A549 (cell line): Measurements from ENCODE around the gene MYO15A. TPM values are rescaled to one million over a fixed set of nuclear protein-coding genes. Genes with fewer than 3 reads are reported as not detected.

Source experiments
- ATAC-seq, 2 experiments: fragments of 200-7000 bp in 1 of 2; fragments of >200 bp in 1 of 2; cut with Nextera tagmentation in 1 of 2; cut with Tn5 transposase in 1 of 2; 3 replicates each; pipeline versions ENCODE4 v1.8.0 to v1.9.1; 2018 to 2020; ENCODE audit warnings: mild to moderate bottlenecking in 1 of 2, moderate library complexity in 1 of 2
- CTCF ChIA-PET: fragments of 300-600 bp; sonication (Branson Sonifier 250); formaldehyde crosslinking; extraction: SDS; loops from one replicate; lab custom pipeline; 2021; ENCODE audit warnings: antibody characterized with exemption, inconsistent platforms; lab: Yijun Ruan, JAX
- POLR2A ChIA-PET: fragments of 350-600 bp; formaldehyde crosslinking; extraction: SDS; loops from one replicate; lab custom pipeline; 2021; ENCODE audit warnings: antibody characterized with exemption, inconsistent platforms; lab: Yijun Ruan, JAX
- DNase-seq, 2 experiments: peaks; one replicate each; pipeline versions ENCODE4 v3.0.0 to v3.0.0-alpha.2; 2011 to 2016; ENCODE audit warnings: low read depth in 1 of 2, low spot score in 1 of 2
- FAIRE-seq: peaks from 2 replicates; lab custom pipeline; 2011; peaks lifted over from hg19 to GRCh38; lab: Jason Lieb, UNC
- H3K27ac ChIP-seq, 2 experiments: fragments of >200 bp; sonication (Bioruptor Twin); formaldehyde crosslinking; 3 replicates each; pipeline ENCODE4 v1.5.1; 2016 to 2017
- H3K4me1 ChIP-seq: fragments of >200 bp; sonication (Bioruptor Twin); formaldehyde crosslinking; 3 replicates; pipeline ENCODE4 v1.6.1; 2016
- H3K4me2 ChIP-seq: fragments of >200 bp; sonication (Bioruptor Twin); formaldehyde crosslinking; 3 replicates; pipeline ENCODE4 v1.6.1; 2016
- H3K4me3 ChIP-seq: fragments of >200 bp; sonication (Bioruptor Twin); formaldehyde crosslinking; 3 replicates; pipeline ENCODE4 v1.5.1; 2016
- H3K9me3 ChIP-seq: fragments of >200 bp; sonication (Bioruptor Twin); formaldehyde crosslinking; 3 replicates; pipeline ENCODE4 v1.6.1; 2016
- BHLHE40 ChIP-seq: IDR thresholded peaks from 2 replicates; pipeline ENCODE4 v1.6.1; 2012; ENCODE audit warnings: low read depth, low read length, inconsistent platforms
- CHD4 ChIP-seq: fragments of 200-600 bp; sonication (generic); IDR thresholded peaks from 2 replicates; pipeline ENCODE4 v1.6.1; 2016; ENCODE audit warnings: antibody characterized with exemption, mild to moderate bottlenecking, borderline replicate concordance
- EHF ChIP-seq: fragments of 250-450 bp; sonication (Bioruptor Pico); IDR thresholded peaks from 2 replicates; pipeline ENCODE4 v1.5.0; 2020; ENCODE audit warnings: mild to moderate bottlenecking
- EP300 ChIP-seq, 2 experiments: fragments of >200 bp; sonication (Bioruptor Twin); formaldehyde crosslinking; IDR thresholded peaks; 2 replicates in 1 of 2; 3 replicates in 1 of 2; pipeline ENCODE4 v1.6.1; 2016 to 2017
- ESRRA ChIP-seq: fragments of 150-350 bp; IDR thresholded peaks from 2 replicates; pipeline ENCODE4 v1.6.1; 2014; ENCODE audit warnings: mild to moderate bottlenecking, low read length, borderline replicate concordance
- FOSB ChIP-seq: fragments of 250-450 bp; sonication (Bioruptor Pico); IDR thresholded peaks from 2 replicates; pipeline ENCODE4 v1.5.0; 2020; ENCODE audit warnings: mild to moderate bottlenecking, moderate library complexity
- FOSL2 ChIP-seq, 2 experiments: fragments of 450-650 bp in 1 of 2; fragments of >200 bp in 1 of 2; sonication (Bioruptor Twin) in 1 of 2; formaldehyde crosslinking; IDR thresholded peaks; 2 replicates each; pipeline versions ENCODE4 v1.5.0 to v1.6.1; 2016 to 2020; ENCODE audit warnings: mild to moderate bottlenecking in 1 of 2, moderate library complexity in 1 of 2
- HDAC2 ChIP-seq: fragments of 200-600 bp; sonication (generic); IDR thresholded peaks from 2 replicates; pipeline ENCODE4 v1.6.1; 2016
- HMGXB4 ChIP-seq: fragments of 250-450 bp; sonication (Bioruptor Pico); IDR thresholded peaks from 2 replicates; pipeline ENCODE4 v1.5.0; 2021; ENCODE audit warnings: mild to moderate bottlenecking, moderate library complexity, borderline replicate concordance
- HOXB5 ChIP-seq: fragments of 250-450 bp; sonication (Bioruptor Pico); IDR thresholded peaks from 2 replicates; pipeline ENCODE4 v1.5.0; 2020; ENCODE audit warnings: mild to moderate bottlenecking, moderate library complexity
- JUN ChIP-seq, 2 experiments: fragments of >200 bp; sonication (Bioruptor Twin); formaldehyde crosslinking; IDR thresholded peaks; 2 replicates in 1 of 2; 3 replicates in 1 of 2; pipeline ENCODE4 v1.6.1; 2016 to 2017
- KDM1A ChIP-seq: fragments of 200-600 bp; sonication (generic); IDR thresholded peaks from 2 replicates; pipeline ENCODE4 v1.6.1; 2016; ENCODE audit warnings: low read depth, mild to moderate bottlenecking
- MYC ChIP-seq: IDR thresholded peaks from 2 replicates; pipeline ENCODE4 v1.6.1; 2012; ENCODE audit warnings: mild to moderate bottlenecking, inconsistent platforms, low read length, improper control_type of control experiment, borderline replicate concordance
- NFE2L2 ChIP-seq: fragments of 150-350 bp; conservative IDR thresholded peaks from 2 replicates; pipeline ENCODE4 v1.6.1; 2014; ENCODE audit warnings: low read length
- NR3C1 ChIP-seq: fragments of >200 bp; sonication (Bioruptor Twin); formaldehyde crosslinking; IDR thresholded peaks from 3 replicates; pipeline ENCODE4 v1.6.1; 2017
- POLR2AphosphoS2 ChIP-seq: conservative IDR thresholded peaks from 2 replicates; pipeline ENCODE4 v1.6.1; 2012; ENCODE audit warnings: low read length, improper control_type of control experiment, inconsistent platforms
- RARB ChIP-seq: fragments of 250-450 bp; sonication (Bioruptor Pico); IDR thresholded peaks from 2 replicates; pipeline ENCODE4 v1.8.0; 2021; ENCODE audit warnings: mild to moderate bottlenecking, moderate library complexity
- SREBF2 ChIP-seq: fragments of 450-650 bp; IDR thresholded peaks from 2 replicates; pipeline ENCODE4 v1.6.1; 2014; ENCODE audit warnings: mild to moderate bottlenecking, moderate library complexity
- TFCP2L1 ChIP-seq: fragments of 250-450 bp; sonication (Bioruptor Pico); IDR thresholded peaks from 2 replicates; pipeline ENCODE4 v1.5.0; 2021; ENCODE audit warnings: mild to moderate bottlenecking
- ZFP36 ChIP-seq: fragments of 450-650 bp; IDR thresholded peaks from 2 replicates; pipeline ENCODE4 v1.6.1; 2014; ENCODE audit warnings: borderline replicate concordance; ENCODE audit not compliant: partially characterized antibody
- WGBS: methylation state at CpG from one replicate; pipeline ENCODE4 v1.1.6; 2017; ENCODE audit errors: missing lambda C conversion rate; 5-methylcytosine and 5-hydroxymethylcytosine counted together
- polyA plus RNA-seq, 4 experiments: library from polyadenylated mRNA; depleted of rRNA in 3 of 4; stranded (reverse); fragments of >200 nt; fragmentation: RNase III in 1 of 4; extraction: RNeasy Plus Mini Kit Qiagen cat#74134 plus additional on column Dnase treatment in 1 of 4; gene quantifications; 2 replicates in 3 of 4; 3 replicates in 1 of 4; pipeline ENCODE4 v1.2.3, GENCODE V29; 2011 to 2017
- TF ChIP-seq, protein P1 (sequence below): IDR thresholded peaks from 2 replicates; pipeline ENCODE4 v1.6.1; 2012
- TF ChIP-seq, protein P2 (sequence below): fragments of >200 bp; sonication (Bioruptor Twin); formaldehyde crosslinking; IDR thresholded peaks from 3 replicates; pipeline ENCODE4 v1.5.1; 2016
- TF ChIP-seq, protein P3 (sequence below): fragments of 450-650 bp; IDR thresholded peaks from 2 replicates; pipeline ENCODE4 v1.6.1; 2014; ENCODE audit warnings: antibody characterized with exemption

The MYO15A gene
- polyA plus RNA-seq, 2 of the 4 experiments (the other 2 are of a cell fraction), result 0.22 to 0.26 TPM

DNA sequence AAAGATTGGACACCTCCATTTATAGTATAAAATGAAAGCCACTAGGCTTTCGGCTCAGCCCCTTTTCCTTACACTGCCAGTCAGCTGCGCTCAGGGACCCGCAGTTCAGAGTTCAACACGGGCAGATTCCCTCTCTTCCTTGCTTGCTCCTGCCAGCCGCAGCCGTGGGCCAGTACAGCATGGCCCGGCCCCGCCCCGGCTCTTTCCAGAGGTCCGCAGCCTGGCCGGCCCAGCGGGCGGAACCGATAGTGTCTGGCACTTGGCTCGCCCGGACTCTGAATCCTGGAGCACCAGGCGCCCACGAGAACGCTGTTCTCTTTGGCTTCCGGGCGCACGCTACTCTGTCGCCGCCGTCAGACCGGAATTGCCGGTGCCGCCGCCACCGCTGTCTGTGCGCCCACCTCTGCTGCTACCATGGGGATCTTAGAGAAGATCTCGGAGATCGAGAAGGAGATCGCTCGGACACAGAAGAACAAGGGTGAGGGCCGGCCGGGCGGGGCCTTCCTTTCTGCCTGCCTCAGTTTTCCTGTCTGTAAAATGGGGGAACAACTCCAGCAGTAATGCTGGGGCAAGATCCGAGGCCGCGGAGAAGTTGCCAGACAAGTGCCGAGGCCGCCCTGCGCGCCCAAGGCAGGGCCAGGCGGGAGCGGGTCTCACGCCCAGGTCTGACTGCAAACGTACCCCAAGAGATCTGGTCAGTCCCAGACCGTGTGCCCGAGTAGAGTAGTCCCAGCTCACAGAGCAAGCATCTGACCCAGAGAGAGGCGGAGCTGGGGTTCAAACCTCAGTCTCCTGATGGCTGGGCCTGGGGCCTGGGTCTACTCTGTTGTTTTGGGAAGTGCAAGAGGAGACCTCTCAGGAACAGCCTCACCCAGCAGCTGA, 20.7 kb upstream of the MYO15A start, which contains the start of gene DRG2 (continued):
- TF ChIP-seq EP300 (IDR thresholded peaks at IDR 0.05) (no peak), TFCP2L1 (no peak), CHD4 (peak; percentile 99), ESRRA (no peak), NFE2L2 (0 out of 2 replicates have a peak, but pooled peaks have one; percentile 26), NR3C1 (no peak), MYC (peak; percentile 97), RARB (CRISPR knock-in tag) (no peak), SREBF2 (no peak), FOSB (CRISPR knock-in tag) (peak; percentile 41; the same call in 1 of the 2 replicates)
- TF ChIP-seq, protein P1, sequence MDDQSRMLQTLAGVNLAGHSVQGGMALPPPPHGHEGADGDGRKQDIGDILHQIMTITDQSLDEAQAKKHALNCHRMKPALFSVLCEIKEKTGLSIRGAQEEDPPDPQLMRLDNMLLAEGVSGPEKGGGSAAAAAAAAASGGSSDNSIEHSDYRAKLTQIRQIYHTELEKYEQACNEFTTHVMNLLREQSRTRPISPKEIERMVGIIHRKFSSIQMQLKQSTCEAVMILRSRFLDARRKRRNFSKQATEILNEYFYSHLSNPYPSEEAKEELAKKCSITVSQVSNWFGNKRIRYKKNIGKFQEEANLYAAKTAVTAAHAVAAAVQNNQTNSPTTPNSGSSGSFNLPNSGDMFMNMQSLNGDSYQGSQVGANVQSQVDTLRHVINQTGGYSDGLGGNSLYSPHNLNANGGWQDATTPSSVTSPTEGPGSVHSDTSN, result peak; percentile 78; the same call in 1 of the 2 replicates

- POLR2A ChIA-PET, result no interaction called here
- WGBS, result 98% methylated on average over 2 of the region's 2 CpGs
- Histone ChIP-seq H3K9me3 (no peaks in the 10 kb centered on the region), H3K4me1 (peaks cover 11% of the 10 kb centered on the region), H3K27ac (no peak overlapping the region), H3K4me3 (no peak overlapping the region), H3K4me2 (peak overlapping the region; percentile 95; the same call in 2 of the 3 replicates)
- DNase-seq (no peak), FAIRE-seq (no peak), ATAC-seq (no peak)
- TF ChIP-seq KDM1A (peak; percentile 66; the same call in 1 of the 2 replicates), HOXB5 (no peak)
- CTCF ChIA-PET, result interaction anchor here (2.9 kb wide), 1 partner anchor 9 kb away, joined by 6 read pairs; no protein-coding TSS in a partner anchor
Observed at GRCh38 chr17:18089613-18090012, 18.9 kb upstream of the MYO15A start.

DNA sequence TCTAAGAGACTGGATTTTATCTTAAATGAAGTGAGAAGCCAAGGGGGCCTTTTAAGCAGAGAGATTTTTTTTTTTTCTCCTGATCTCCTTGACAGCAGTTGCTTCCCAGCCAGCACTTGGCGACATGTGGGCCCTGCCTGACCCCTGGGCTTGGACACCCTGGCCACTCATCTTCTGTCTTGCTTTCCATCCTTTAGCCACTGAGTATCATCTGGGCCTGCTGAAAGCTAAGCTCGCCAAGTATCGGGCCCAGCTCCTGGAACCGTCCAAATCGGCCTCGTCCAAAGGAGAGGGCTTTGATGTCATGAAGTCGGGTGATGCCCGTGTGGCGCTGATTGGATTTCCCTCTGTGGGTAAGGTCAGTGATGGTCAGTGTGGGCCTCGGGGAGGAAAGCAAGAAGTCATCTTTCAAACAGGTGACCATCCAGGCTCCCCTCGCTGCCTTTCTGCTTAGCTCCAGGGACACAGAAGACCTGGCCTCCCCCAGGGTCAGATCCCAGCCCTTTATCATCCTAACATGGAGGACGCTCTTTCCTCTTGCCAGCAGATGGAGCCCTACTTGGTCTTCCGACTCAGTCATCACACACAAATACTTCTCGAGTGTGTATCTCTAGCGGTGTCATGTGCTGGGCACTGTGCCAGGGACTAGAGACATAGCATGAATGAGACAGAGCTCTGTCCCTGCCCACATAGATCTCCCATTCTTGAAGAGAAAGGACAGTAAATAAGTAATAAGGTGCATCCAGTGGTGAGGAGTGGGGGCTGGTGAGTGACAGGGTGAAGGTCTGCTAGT, 14.7 kb upstream of the MYO15A start:
- Histone ChIP-seq H3K4me3 (no peak overlapping the region), H3K9me3 (no peaks in the 10 kb centered on the region), H3K27ac (no peak overlapping the region), H3K4me2 (no peak overlapping the region), H3K4me1 (peaks cover 7% of the 10 kb centered on the region)
- peak; percentile 67 to 82 for ATAC-seq
- 78% methylated on average over 15 of the region's 15 CpGs for WGBS
- FAIRE-seq, result no peak
- TF ChIP-seq, protein P2, sequence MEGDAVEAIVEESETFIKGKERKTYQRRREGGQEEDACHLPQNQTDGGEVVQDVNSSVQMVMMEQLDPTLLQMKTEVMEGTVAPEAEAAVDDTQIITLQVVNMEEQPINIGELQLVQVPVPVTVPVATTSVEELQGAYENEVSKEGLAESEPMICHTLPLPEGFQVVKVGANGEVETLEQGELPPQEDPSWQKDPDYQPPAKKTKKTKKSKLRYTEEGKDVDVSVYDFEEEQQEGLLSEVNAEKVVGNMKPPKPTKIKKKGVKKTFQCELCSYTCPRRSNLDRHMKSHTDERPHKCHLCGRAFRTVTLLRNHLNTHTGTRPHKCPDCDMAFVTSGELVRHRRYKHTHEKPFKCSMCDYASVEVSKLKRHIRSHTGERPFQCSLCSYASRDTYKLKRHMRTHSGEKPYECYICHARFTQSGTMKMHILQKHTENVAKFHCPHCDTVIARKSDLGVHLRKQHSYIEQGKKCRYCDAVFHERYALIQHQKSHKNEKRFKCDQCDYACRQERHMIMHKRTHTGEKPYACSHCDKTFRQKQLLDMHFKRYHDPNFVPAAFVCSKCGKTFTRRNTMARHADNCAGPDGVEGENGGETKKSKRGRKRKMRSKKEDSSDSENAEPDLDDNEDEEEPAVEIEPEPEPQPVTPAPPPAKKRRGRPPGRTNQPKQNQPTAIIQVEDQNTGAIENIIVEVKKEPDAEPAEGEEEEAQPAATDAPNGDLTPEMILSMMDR, result peak; percentile 55
- TF ChIP-seq JUN (IDR thresholded peaks at IDR 0.05), result no peak
- DNase-seq, result peak; percentile 63 to 77
- POLR2A ChIA-PET, result interaction anchor here (0.6 kb wide), 1 partner anchor 89 kb away, joined by 3 read pairs; no protein-coding TSS in a partner anchor
- CTCF ChIA-PET, result interaction anchor here (1.1 to 1.9 kb wide), 12 partner anchors 8 to 234 kb away, joined by 3 to 7 read pairs (median 4); partner anchors contain the start of gene MYO15A

DNA sequence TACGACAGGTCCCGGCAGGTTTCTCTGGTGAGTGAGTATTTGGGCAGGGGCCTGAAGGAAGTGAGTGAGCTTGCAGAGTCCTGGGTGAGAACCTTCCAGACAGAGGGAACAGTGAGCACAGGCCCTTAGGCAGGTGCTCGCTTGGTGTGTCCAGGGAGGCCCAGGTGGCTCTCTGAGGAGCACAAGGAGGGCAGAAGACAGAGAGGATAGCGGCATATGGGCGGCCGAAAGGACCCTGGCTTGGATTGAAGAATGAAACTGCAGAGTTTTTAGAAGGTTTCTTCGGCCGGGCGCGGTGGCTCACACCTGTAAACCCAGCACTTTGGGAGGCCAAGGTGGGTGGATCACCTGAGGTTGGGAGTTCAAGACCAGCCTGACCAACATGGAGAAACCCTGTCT, 14.1 kb upstream of the MYO15A start:
- peak in 1 of 2 experiments; percentile 9; a peak in 2 of 6 replicates for ATAC-seq
- H3K9me3 ChIP-seq, result no peaks in the 10 kb centered on the region
- CTCF ChIA-PET, result interaction anchor here (1.1 to 1.9 kb wide), 7 partner anchors 9 to 153 kb away, joined by 3 to 7 read pairs (median 6); no protein-coding TSS in a partner anchor
- peaks cover 1% of the 10 kb centered on the region; the same call in 2 of the 3 replicates for H3K4me1 ChIP-seq
- H3K4me2 ChIP-seq, result no peak overlapping the region
- WGBS, result 97% methylated on average over 10 of the region's 10 CpGs
- H3K27ac ChIP-seq, result no peak overlapping the region
- FAIRE-seq, result no peak
- POLR2A ChIA-PET, result interaction anchor here (0.6 kb wide), 1 partner anchor 89 kb away, joined by 3 read pairs; no protein-coding TSS in a partner anchor
- DNase-seq, result no peak
- no peak overlapping the region for H3K4me3 ChIP-seq
- TF ChIP-seq JUN (IDR thresholded peaks at IDR 0.05), result no peak
- no peak for TF ChIP-seq HDAC2
- no peak for TF ChIP-seq POLR2AphosphoS2
- TF ChIP-seq FOSL2 (IDR thresholded peaks at IDR 0.05), result no peak
- no peak for TF ChIP-seq FOSL2 (CRISPR knock-in tag; IDR thresholded peaks at IDR 0.05)
- TF ChIP-seq HMGXB4 (CRISPR knock-in tag), result no peak
- TF ChIP-seq, protein P3, sequence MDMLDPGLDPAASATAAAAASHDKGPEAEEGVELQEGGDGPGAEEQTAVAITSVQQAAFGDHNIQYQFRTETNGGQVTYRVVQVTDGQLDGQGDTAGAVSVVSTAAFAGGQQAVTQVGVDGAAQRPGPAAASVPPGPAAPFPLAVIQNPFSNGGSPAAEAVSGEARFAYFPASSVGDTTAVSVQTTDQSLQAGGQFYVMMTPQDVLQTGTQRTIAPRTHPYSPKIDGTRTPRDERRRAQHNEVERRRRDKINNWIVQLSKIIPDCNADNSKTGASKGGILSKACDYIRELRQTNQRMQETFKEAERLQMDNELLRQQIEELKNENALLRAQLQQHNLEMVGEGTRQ, result no peak
- no peak for TF ChIP-seq BHLHE40
- TF ChIP-seq EHF, result no peak
- TF ChIP-seq ZFP36, result no peak
- no peak for TF ChIP-seq FOSB (CRISPR knock-in tag)
